Measurements from ENCODE around the gene SUFU.
"Not testable (repeated sequence)": the region's sequence is repeated elsewhere in the genome, so short reads cannot be mapped to it uniquely, and the experiment has no call there.

Gene SUFU

DNA sequence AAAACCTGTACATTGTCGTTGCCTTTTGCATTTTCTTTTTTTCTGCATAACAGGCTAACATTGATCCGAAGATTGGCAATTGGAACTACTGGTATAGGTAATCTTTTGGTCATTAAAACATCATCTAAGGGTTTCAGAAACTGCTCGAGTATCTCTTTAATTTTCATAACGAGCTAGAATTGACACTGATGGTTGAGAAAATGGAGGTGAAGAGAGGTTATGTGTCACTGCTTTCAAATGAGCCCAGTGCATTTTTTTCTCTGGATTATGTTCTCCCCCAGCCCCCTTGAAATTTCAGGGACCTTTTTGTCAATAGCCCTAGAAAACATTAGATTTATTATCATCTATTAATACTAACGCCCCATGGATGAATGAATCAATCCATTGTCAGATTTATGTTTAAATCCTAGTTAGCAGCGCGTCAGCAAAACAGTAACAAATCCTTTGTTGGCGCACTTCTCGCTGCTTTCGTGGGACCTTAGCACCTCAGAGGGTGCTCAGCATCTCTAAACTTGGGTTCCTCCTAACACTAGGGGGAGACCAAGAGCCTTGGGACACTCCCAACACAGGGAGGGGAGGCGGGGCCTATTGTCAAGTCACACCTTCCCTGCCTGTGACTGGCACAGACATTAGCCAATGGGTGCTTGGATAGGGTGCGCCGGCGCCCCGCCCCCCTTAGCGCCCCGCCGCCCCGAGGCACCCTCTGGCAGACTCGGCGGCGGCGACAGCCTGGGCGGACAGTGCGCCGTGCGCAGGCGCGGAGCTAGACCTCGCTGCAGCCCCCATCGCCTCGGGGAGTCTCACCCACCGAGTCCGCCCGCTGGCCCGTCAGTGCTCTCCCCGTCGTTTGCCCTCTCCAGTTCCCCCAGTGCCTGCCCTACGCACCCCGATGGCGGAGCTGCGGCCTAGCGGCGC is at the start of gene SUFU:
TSS of gene SUFU (plus strand) at position 709 of the 915 bp plus-strand sequence. CDS start at position 890, 181 bp downstream.
- DNase-seq: peak; percentile 99

DNA sequence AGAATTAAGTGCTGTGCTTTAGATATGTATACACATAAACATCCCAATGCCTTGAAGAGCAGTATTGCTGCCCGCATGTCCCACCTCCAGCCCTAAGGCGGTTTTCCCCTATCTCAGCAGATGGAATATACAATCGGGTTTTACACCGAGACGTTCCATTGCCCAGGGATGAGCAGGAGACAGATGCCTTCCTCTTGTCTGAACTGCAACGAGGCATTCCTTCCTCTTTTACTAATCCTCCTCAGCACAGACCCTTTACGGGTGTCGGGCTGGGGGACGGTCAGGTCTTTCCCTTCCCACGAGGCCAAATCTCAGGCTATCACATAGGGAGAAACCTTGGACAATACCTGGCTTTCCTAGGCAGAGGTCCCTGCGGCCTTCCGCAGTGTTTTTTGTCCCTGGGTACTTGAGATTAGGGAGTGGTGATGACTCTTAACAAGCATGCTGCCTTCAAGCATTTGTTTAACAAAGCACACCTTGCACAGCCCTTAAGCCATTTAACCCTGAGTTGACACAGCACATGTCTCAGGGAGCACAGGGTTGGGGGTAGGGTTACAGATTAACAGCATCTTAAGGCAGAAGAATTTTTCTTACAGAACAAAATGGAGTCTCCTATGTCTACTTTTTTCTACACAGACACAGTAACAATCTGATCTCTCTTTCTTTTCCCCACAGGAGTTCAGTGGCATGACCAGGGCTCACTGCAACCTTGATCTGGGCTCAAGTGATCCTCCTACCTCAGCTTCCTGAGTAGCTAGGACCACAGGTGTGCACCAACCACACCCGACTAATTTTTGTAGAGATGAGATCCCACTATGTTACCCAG is 48.9 kb upstream of the SUFU start:
- not testable (repeated sequence) for DNase-seq

DNA sequence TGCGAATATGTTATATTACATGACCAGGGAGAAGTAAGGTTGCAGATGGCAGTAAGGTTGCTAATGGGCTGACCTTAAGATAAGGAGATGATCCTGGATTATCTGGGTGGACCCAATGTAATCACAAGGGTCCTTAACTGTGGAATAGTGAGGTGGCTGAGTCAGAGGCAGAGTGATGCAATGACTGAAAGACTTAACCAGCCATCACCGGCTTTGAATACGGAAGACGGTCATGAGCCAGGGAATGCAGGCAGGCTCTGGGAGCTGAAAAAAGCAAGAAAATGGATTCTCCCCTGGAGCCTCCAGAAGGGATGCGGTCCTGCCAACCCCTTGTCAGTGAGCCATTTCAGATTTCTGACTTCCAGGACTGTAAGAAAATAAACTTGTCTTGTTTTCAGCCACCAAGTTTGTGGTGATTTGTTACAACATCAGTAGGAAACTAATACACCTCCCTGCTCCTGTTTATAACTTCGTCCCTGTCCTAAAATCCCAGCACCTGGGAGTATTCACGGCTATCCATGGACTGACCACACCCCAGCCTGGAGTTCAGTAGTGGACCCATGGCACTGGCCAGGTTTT is 47.8 kb upstream of the SUFU start:
- no peak for DNase-seq

DNA sequence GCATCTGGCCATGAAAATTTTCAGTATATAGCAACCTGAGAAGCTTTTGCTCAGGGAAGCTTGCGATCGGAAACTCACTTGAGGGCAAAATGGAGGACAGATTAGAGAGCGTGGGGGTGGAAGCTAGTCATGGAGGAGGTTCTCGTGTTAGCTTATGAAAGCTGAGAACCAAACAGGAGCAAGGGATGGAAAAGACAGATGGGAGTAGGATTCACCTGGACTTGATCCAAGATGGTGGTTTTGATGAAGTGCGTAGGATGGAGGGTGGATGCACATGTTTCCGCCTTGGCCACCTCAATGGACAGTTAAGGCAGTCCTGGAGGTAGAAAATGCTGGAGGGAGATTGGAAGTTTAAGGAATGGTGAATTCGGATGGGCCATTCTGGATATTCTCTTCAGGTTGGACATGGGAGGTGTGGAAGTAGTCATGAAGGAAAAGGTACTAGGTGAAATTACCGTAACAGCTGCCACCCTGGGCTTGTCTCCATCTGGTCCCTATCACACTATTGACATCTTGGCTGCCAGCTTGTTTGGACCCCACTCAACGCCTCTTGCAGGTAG is 46.1 kb upstream of the SUFU start:
- no peak for DNase-seq

DNA sequence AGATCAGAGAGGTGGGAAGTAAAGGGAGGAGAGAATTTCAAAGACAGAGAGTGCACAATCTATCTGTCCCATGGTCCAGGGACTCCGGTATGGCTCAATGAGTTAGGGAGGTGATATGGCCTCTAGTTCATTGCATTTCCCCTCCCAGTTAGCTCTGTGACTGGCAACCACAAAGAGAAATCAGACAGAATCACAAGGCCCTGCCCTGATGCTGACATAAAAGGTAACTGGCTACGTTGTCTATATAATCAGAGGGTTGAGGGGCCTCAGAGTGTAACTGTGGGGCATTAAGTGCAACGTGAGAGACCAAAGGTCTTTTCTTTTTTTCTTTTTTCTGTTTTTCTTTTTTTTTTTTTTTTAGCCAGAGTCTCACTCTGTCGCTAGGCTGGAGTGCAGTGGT is 45.1 kb upstream of the SUFU start:
- DNase-seq: no peak

DNA sequence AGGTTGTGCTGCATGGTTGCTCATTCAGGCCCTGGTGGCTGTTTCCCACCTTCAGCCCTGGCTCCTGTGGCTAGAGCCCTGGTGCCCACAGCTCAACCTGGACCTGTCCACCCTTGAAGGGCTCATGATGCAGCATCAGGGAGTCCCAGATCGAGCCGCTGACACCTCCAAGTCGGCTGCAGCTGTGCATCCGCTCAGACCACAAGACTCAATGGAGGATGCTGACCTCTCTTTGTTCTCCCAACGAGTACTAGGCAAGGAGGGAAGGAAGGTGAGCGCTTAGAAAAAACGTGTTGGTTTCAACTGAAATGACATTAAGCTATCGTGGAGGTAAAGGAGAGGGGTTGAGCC is 43.0 kb upstream of the SUFU start:
- DNase-seq: no peak

DNA sequence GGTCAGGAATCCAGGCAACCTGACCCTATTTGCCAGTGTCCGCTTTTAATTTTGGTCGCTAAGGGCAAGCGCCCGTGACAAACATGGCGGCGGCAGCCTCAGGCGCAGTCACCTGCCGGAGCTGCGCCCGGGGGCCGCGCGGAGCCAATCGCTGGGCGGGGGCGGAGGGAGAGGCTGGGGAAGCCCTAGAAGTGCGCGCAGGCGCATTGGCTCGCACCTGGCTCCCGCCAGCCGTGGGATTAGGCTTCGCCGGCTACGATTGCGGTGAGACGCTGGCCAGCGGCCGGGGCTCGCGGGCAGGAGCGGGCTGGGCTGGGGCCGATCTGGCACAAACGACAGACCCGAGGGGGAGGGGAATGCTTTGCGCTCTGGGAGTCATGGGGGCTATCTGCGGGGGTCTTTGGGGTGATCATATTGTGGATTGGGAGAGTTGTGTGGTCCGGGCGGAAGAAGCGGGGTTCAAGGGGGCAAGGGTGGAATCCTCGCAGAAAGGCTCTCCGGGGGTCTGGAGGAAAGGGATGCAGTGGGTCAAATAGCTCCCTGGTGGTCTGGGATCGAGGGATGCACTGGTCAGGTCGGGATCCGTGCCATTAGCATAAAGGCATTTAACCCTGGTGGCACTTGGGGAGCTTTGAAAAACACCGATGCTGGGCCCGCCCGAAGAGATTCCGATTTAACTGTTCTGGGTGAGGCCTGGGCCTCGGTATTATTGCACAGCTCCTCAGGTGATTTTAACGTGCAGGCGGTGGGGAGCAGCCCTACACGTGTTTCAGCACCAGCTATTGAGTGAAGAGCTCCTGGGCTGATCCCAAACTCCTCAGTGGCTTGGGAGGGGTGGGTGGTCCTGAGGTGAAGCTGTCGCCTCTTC is 42.4 kb upstream of the SUFU start:
- DNase-seq: peak; percentile 92

DNA sequence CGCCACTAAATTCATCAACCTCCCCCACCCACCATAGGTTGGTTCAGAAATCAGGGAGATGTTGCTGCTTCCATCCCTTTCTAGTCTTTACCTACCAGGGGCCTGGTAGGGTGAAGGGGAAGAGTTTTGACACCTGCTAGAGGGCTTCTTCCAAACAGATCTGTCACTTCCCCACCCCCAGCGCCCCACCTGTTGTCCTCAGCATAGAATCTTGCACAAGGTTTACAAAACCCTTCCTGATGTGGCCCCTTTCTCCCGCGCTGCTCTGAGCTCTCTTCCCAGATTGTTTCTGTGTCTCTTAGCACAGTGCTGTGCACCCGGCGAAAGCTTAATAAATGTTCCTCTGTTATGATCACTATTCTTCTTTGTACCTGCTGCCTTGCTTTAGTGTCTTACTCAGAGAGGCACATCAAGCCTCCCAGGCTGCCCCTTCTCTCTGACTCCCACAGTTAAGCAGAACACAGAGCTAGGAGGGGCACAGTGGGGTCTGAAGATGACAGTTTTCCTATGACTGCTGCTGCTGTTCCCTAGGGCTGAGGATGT is 41.2 kb upstream of the SUFU start:
- DNase-seq: no peak

DNA sequence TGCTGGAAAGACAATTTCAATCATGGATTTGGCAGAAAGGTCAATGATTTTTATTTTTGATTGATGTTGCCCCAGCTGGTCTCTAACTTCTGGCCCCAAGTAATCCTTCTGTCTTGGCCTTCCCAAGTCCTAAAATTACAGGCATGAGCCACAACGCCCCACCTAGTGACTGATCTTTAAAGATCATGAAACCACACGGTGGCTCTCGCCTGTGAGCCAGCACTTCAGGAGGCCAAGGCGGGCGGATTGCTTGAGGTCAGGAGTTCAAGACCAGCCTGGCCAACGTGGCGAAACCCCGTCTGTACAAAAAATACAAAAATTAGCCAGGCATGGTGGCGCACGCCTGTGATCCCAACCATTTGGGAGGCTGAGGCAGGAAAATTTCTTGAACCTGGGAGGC is 39.8 kb upstream of the SUFU start:
- no peak for DNase-seq

DNA sequence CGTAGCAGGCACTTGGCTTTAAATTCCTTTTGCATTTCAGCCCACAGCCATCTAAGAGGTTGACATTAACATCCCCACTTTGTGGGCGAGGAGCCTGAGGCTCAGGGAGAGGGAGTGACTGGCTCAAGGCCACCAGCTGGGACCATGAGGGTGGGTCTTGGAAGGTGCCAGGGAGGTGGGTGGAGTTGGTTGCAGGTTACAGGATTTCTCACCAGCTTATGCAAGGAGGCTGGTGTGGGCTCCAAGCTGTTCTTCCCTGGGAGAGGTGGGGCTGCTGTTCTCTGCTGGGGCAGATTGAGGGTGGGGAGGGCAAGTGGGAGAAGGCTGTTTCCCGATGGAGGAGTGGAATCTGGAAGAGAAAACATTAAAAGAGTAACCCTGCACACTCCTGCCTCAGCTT is 38.3 kb upstream of the SUFU start:
- no peak for DNase-seq

DNA sequence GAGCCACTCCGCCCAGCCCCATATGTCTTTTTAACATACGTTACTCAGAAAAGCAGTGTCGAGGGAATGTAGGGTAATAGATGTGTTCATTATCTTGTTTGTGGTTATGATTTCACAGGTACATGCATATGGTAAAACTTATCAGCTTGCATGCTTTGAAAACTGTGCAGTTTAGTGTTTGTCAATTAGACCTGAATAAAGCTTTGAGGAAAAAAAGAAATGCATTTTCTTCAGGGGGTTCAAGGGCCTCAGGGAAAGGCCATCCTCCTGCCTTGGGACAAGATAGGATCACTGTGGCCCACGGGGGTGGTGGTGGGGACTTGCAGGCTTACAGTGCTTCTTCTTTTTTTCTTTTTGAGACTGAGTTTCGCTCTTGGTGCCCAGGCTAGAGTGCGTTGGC is 36.5 kb upstream of the SUFU start:
- no peak for DNase-seq

DNA sequence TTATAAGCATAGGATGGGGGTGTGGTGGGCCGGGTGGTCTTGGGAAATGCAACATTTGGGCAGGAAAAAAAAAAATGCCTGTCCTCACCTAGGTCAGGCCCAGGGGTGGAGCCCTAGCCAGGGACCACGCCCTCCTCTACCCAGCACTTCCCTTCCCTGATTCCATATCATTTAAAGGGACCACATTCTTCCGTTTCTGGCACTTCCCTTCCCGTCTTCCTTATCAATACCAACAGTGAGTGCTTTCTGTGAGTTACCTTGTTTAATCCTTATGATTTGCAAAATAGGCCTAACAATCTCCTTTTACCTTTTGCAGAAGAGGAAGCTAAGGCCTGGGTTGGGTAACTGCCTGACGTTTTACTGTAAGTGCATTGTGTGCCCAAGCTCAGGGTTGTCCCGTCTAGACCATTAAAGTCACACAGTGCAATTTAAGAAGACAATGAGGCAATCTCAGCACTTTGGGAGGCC is 35.8 kb upstream of the SUFU start:
- peak; percentile 51 for DNase-seq

DNA sequence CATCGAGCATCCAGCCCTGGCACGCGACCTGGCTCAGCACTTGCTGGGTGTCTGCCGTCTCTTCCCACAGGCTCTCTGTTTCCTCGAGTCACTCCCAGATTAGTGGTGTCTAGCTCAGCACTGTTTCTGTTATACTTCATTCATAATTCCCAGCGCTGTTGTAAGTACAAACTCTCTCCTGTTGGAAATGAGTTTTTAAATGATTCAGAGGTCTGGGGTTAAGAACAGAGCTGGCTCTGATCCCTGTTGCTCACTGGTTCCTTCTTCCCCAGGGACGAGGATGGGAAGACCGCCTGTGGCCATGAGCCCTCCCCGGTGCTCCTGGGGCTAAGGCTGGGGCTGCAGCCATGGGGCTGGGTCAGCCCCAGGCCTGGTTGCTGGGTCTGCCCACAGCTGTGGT is 35.1 kb upstream of the SUFU start:
- no peak for DNase-seq

DNA sequence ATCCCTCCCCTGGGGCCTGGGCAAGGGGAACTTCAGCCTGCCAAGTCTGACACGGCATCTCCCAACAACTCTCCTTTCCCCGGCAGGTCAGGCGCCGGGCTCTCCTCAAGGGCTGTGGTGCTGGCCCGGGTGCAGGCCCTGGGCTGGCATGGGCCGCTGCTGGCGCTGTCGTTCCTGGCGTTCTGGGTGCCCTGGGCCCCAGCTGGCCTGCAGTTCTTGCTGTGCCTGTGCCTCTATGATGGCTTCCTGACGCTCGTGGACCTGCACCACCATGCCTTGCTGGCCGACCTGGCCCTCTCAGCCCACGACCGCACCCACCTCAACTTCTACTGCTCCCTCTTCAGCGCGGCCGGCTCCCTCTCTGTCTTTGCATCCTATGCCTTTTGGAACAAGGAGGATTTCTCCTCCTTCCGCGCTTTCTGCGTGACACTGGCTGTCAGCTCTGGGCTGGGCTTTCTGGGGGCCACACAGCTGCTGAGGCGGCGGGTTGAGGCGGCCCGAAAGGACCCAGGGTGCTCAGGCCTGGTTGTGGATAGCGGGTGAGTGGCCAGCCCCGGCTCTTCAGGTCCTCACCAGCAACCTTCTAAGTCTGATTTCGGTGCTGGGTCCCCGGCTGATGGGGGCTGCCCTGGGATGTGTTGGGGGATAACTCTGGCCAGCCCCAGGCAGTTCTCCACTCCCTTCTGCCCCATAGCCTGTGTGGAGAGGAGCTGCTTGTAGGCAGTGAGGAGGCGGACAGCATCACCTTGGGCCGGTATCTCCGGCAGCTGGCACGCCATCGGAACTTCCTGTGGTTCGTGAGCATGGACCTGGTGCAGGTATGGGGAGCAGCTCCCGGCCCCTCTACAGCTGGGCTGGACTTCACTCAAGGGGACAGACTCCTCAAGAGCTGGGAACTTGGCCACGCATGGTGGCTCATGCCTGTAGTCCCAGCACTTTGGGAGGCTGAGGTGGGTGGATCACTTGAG is 32.9 kb upstream of the SUFU start:
- DNase-seq: no peak

DNA sequence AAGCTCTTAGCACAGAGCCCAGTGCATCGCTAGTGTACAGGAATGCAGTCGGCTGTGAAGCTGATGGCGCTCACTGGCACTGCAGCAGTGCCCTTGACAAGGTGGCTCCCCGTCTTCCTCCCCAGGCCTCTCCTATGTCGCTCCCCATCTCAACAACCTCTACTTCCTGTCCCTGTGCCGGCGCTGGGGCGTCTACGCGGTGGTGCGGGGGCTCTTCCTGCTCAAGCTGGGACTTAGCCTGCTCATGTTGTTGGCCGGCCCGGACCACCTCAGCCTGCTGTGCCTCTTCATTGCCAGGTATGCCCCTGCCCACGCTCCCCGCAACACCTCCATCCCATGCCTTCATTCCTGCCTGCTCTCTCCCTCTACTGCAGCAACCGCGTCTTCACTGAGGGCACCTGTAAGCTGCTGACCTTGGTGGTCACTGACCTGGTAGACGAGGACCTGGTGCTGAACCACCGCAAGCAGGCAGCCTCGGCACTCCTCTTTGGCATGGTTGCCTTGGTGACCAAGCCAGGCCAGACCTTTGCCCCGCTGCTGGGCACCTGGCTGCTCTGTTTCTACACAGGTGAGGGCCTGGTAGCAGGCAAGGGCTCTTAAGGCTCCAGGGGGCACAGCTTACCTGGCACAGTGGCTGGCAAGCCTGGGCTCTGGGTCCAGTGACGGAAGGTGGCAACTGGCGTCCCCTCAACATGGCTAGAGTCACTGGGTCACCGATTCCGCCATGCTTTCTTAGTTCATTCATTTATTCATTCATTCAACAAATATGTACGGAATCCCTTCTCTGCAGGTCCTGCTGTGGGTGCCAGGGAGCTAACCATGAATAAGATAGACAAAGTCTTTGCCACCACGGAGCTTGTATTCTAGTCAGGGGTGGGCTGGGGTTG is 30.1 kb upstream of the SUFU start:
- DNase-seq: no peak

DNA sequence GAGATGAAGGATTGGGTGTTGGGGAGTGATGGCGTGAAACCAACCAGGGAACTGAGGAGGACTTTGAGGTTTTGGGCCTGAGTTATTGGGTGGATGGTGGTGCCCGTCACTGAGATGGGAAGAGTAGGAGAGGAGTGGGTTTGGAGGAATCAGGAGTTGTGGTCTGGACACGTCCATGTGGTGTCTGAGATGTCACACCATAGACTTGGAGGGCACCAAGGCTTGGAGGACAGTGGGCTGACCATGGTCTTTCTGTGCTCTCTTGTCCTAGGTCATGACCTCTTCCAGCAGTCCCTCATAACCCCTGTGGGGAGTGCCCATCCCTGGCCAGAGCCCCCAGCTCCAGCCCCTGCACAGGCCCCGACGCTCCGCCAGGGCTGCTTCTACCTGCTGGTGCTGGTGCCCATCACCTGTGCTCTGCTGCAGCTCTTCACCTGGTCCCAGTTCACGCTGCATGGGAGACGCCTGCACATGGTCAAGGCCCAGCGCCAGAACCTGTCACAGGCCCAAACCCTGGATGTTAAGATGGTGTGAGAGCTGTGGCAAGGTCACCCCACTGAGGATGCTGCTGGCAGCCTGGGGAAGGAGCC is 28.2 kb upstream of the SUFU start:
- DNase-seq: no peak

DNA sequence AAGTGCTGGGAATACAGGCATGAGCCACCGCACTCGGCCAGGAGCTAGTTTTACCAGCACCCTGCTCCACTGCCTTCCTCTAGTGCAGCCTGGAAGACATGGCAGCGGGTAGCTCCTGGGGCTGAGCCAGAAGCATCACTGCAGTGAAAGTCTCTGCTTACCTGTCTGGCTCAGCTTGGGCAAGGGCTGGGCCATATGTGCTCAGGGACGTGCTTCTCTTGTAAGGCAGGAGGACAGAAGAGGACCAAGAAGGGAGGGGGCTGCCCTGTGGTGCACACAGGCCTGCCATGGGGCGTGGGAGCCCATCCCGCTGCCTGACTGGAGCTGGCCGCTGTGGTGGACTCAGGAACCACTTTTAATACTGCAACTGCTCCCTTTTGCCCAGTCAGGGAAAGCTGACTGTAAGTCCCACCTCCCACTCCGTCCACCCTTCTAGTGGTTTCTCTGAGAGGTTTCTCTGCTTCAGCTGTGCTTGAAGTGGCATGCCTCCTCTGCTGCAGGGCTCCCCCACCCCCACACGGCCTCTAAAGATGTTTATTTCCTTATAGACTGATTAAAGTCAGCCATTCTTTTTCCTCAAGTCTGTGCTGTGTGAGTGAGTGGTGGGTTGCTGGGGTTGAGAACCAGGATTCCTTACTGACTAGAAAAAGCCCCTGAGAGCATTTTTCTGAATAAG is 27.2 kb upstream of the SUFU start:
- DNase-seq: no peak

DNA sequence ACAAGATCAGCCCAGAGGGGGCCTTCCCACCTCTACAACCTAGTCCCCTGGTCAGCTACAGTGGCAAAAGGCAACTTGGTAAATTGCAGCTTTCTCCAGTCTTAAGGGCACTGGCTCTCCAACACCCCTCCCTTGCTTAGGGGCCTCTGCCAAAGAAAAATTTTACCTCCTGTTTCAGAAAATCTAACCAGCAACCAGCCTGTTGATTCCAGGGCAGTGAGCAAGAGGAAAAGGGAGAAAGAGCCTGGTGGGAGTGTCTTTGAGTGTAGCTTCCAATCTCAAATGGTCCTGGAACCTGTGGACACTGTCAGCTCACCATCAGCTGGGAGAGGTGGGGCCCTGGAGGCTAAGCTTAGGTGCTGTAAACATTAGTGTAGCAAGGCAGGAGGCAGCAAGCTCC is 24.1 kb upstream of the SUFU start:
- DNase-seq: no peak

DNA sequence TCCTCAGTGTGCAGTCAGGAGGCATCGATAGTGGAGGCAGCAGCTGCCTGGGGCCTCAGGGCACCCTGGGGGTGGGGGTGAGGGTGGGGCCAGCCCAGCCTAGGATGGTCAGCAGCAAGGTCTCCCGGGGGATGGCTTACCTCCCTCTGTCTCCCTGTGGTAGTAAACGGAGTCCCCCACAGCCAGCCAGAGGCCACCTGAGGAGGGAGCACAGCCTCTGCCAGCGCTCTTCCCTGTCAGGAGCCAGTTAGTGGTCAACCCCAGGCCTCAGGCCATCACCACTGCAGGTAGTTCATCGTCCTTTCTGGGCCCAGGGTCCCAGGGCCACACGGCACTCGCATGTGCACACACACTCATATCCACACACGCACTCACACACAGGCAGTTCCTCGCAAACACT is 23.4 kb upstream of the SUFU start:
- DNase-seq: no peak

Data from hematopoietic multipotent progenitor cell treated with erythropoietin and hydrocortisone succinate and interleukin-3 and kit ligand, for 8 days (in vitro differentiated cells).